ENCODE measurements around the gene KRTAP12-3. TPM values are rescaled to one million over a fixed set of nuclear protein-coding genes. Genes with fewer than 3 reads are reported as not detected.
"Not testable (repeated sequence)": the region's sequence is repeated elsewhere in the genome, so short reads cannot be mapped to it uniquely, and the experiment has no call there.

KRTAP12-3 gene
- total RNA-seq, 3 donors from 2014 or later: not detected

- Histone ChIP-seq H3K4me1 (ENCODE audit: low read depth) (no peaks in the 10 kb centered on the region), H3K9me3 (peaks cover 6% of the 10 kb centered on the region), H3K4me3 (no peak overlapping the region), H3K36me3 (ENCODE audit: low read depth) (no peaks in the 10 kb centered on the region)
- no peak for TF ChIP-seq CTCF (IDR thresholded peaks at IDR 0.05)
- intact Hi-C loops (cut with DNase I, micrococcal nuclease): no loop called here
- no peak for DNase-seq
- no peak for ATAC-seq
Observed at GRCh38 chr21:44696572-44696971, 38.8 kb downstream of the KRTAP12-3 start.

DNA sequence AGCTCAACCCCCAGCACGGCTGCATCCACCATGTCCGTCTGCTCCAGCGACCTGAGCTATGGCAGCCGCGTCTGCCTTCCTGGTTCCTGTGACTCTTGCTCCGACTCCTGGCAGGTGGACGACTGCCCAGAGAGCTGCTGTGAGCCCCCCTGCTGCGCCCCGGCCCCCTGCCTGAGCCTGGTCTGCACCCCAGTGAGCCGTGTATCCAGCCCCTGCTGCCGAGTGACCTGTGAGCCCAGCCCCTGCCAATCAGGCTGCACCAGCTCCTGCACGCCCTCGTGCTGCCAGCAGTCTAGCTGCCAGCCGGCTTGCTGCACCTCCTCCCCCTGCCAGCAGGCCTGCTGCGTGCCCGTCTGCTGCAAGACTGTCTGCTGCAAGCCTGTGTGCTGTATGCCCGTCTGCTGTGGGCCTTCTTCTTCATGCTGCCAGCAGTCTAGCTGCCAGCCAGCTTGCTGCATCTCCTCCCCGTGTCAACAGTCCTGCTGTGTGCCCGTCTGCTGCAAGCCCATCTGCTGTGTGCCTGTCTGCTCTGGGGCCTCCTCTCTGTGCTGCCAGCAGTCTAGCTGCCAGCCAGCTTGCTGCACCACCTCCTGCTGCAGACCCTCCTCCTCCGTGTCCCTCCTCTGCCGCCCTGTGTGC is 39.6 kb downstream of the KRTAP12-3 start, which contains the start of gene KRTAP10-12:
Gene KRTAP10-12, plus strand, starts transcription at position 1 of the 639 bp plus-strand sequence. Its CDS starts 30 bp downstream, at position 31.
- H3K4me1 ChIP-seq (ENCODE audit: low read depth); ATAC-seq; H3K9me3 ChIP-seq; H3K36me3 ChIP-seq (ENCODE audit: low read depth); H3K4me3 ChIP-seq; intact Hi-C loops (cut with DNase I, micrococcal nuclease); DNase-seq: not testable (repeated sequence)

DNA sequence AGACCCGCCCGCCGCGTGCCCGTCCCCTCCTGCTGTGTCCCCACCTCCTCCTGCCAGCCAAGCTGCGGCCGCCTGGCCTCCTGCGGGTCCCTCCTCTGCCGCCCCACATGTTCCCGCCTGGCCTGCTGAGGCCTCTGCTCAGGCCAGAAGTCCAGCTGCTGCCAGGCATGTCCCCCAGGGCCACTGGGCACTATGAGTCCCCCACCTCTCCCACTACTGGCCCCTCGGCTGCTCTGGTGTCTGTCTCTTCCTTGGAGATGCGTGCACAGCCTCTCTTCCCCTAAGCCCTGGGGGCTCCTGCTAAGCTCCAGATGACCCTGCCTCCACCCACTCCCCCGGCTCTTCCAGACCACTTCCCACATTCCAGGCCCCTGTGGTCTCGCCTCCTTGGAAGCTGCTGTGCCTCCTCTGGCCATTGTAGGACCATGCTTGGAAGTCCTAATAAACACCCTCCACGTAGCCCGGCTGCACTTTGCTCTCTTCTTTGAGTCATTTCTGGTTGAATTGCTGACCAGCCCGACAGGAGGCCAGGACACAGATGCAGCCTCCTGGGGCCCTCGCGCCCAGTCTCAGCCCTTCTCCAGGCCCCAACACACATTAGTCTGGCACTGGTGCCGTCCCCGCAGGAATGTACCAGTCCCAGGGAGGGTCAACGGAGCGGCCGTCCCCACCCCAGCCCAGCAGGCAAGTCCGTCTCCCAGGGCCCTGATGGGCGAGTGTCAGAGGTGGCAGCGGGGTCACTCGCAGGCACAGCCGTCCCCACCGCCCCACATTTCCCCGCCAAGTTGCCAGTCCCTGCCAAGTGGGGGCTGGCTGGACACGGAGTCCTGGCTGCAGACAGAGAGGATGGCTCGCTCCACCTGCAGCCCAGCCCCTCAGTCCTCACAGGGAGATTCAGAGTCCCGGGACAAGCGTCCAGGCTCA is 40.3 kb downstream of the KRTAP12-3 start:
- Histone ChIP-seq H3K36me3 (ENCODE audit: low read depth) (no peaks in the 10 kb centered on the region), H3K4me3 (no peak overlapping the region), H3K4me1 (ENCODE audit: low read depth) (peaks cover 2% of the 10 kb centered on the region), H3K9me3 (no peaks in the 10 kb centered on the region)
- DNase-seq: no peak
- ATAC-seq: no peak
- no peak for TF ChIP-seq CTCF (IDR thresholded peaks at IDR 0.05)
- intact Hi-C loops (cut with DNase I, micrococcal nuclease): no loop called here

DNA sequence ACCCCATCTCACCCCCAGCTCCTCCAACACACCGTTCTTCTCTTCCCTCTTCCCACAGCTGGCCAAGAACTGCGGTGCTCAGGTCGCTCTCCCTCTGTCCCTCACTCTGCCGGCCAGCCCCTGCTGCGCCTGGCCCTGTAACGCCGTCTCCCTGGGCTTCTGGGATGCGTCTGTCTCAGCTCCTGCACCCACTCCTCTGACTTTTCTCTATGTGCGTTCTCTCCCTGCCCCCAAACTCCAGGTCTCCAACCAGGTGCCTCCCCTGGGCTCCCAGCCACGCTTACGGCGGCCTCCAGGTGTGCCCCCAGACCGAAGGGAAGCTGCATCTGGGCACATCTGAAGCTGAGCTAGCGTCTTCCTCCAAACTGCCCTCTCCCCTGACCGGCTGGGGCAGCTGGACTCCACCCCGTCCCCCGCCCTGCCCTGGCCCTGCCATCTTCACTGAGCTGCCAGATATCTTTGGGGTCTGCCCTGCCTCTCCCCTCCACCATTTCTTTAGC is 41.8 kb downstream of the KRTAP12-3 start:
- no peaks in the 10 kb centered on the region for H3K36me3 ChIP-seq (ENCODE audit: low read depth)
- no peak for DNase-seq
- intact Hi-C loops (cut with DNase I, micrococcal nuclease): no loop called here
- TF ChIP-seq CTCF (IDR thresholded peaks at IDR 0.05): no peak
- H3K4me1 ChIP-seq (ENCODE audit: low read depth): peaks cover 2% of the 10 kb centered on the region
- H3K9me3 ChIP-seq: no peaks in the 10 kb centered on the region
- no peak overlapping the region for H3K4me3 ChIP-seq
- no peak for ATAC-seq

DNA sequence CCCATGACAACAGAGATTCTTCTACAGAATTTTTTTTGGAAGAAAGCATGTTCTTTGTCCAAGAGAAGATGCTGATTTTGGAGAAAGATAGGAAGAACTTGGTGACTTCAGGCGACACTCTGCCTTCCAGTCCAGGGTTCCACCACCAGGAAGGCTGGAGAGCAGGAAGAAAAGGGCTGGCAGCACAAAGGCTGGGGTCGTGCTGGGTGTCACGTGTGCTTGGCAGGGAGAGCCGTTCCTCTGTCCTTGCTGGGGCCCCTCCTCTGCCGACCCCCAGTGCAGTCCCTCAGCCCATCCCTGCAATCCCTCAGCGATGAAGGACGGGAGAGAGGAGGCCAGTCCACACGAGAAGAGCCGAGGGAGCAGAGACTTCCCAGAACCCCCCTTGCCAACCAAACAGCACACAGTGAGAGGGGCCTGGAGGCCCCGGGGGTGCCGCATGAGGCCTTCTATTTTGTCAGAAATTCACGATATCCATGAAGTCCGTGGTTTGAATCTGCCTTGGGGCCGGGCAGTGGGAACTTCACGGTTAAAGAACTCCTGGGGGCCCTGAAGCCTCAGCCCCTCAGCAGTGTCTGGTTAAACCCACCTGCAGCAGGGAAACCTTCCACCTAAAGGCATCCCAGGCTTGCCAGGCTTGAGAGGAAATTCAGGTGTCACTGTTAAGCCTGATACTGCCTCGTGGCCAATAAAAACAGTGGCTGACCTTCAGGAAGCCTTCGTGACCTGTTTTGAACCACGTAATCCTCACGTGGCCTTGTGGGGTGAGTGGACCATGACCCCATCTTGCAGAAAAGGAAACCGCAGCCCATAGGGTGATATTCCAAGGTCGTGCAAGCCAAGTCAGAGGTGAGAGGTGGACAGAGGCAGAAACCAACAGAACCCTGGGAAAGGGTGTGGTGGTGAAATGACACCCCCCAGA is 42.6 kb downstream of the KRTAP12-3 start:
- no peak for ATAC-seq
- DNase-seq: no peak
- TF ChIP-seq CTCF (IDR thresholded peaks at IDR 0.05): no peak
- intact Hi-C loops (cut with DNase I, micrococcal nuclease): no loop called here
- Histone ChIP-seq H3K9me3 (no peaks in the 10 kb centered on the region), H3K4me1 (ENCODE audit: low read depth) (peaks cover 2% of the 10 kb centered on the region), H3K36me3 (ENCODE audit: low read depth) (no peaks in the 10 kb centered on the region), H3K4me3 (no peak overlapping the region)

All from mucosa of descending colon (tissue), 3 donors.